K562 (cell line): ENCODE data around the gene ACHE. TPM values are rescaled to one million over a fixed set of nuclear protein-coding genes. Genes with fewer than 3 reads are reported as not detected.

Source experiments
- AFF4 ChIP-seq: sonication (generic); formaldehyde crosslinking; IDR thresholded peaks from 2 replicates; pipeline ENCODE4 v1.8.0; 2023; ENCODE audit warnings: mild to moderate bottlenecking, missing genetic modification reagents
- BDP1 ChIP-seq: IDR thresholded peaks from 3 replicates; pipeline ENCODE4 v1.6.1; 2011; ENCODE audit not compliant: insufficient read length, insufficient read depth
- CEBPG ChIP-seq, 3 experiments: fragments of 200-800 bp in 1 of 3; sonication (Bioruptor generic) in 1 of 3; sonication (generic) in 1 of 3; formaldehyde crosslinking in 1 of 3; IDR thresholded peaks in 2 of 3; conservative IDR thresholded peaks in 1 of 3; 2 replicates each; pipeline versions ENCODE4 v1.6.1 to v1.8.0; 2016 to 2022; ENCODE audit warnings: missing compliant biosample characterization in 2 of 3, missing genetic modification characterization in 2 of 3, mild to moderate bottlenecking in 1 of 3, missing genetic modification reagents in 1 of 3
- EWSR1 ChIP-seq: fragments of 450-650 bp; IDR thresholded peaks from 2 replicates; pipeline ENCODE4 v1.6.1; 2018; ENCODE audit warnings: borderline replicate concordance, mild to moderate bottlenecking, low read depth, moderate library complexity; ENCODE audit not compliant: partially characterized antibody
- FOXJ2 ChIP-seq: fragments of 200-800 bp; sonication (Bioruptor generic); IDR thresholded peaks from 2 replicates; pipeline ENCODE4 v1.6.1; 2016; ENCODE audit warnings: missing genetic modification characterization, missing compliant biosample characterization
- FOXK1 ChIP-seq: sonication (generic); formaldehyde crosslinking; IDR thresholded peaks from 2 replicates; pipeline ENCODE4 v1.8.0; 2022; ENCODE audit warnings: missing genetic modification reagents, mild to moderate bottlenecking, borderline replicate concordance
- HNRNPL ChIP-seq: fragments of 200-400 bp; formaldehyde crosslinking; IDR thresholded peaks from 2 replicates; pipeline ENCODE4 v1.6.1; 2017; ENCODE audit warnings: low read depth, mild to moderate bottlenecking, low read length
- HNRNPLL ChIP-seq: fragments of 200-400 bp; formaldehyde crosslinking; IDR thresholded peaks from 2 replicates; pipeline ENCODE4 v1.6.1; 2017; ENCODE audit warnings: low read length, low read depth, mild to moderate bottlenecking; ENCODE audit not compliant: poor library complexity, severe bottlenecking
- HNRNPUL1 ChIP-seq: fragments of 200-400 bp; formaldehyde crosslinking; IDR thresholded peaks from 2 replicates; pipeline ENCODE4 v1.6.1; 2017; ENCODE audit warnings: low read length
- HSF4 ChIP-seq: fragments of 250-450 bp; sonication (Bioruptor Pico); IDR thresholded peaks from 2 replicates; pipeline ENCODE4 v2.1.2; 2022; ENCODE audit warnings: mild to moderate bottlenecking, moderate library complexity, borderline replicate concordance
- MTA1 ChIP-seq: fragments of 450-650 bp; IDR thresholded peaks from 2 replicates; pipeline ENCODE4 v1.6.1; 2017; ENCODE audit warnings: borderline replicate concordance
- STAT5B ChIP-seq: fragments of 250-450 bp; sonication (Bioruptor Pico); IDR thresholded peaks from 2 replicates; pipeline ENCODE4 v1.8.0; 2021; ENCODE audit warnings: mild to moderate bottlenecking, inconsistent platforms
- TSC22D4 ChIP-seq: fragments of 450-650 bp; IDR thresholded peaks from 2 replicates; pipeline ENCODE4 v1.6.1; 2016; ENCODE audit warnings: missing genetic modification characterization, missing biosample characterization, control low read depth
- TSHZ1 ChIP-seq: fragments of 250-450 bp; sonication (Bioruptor Pico); IDR thresholded peaks from 2 replicates; pipeline ENCODE4 v1.4.0; 2020; ENCODE audit warnings: mild to moderate bottlenecking, moderate library complexity
- ZEB2 ChIP-seq: fragments of 450-650 bp; IDR thresholded peaks from 2 replicates; pipeline ENCODE4 v1.6.1; 2016
- ZFP1 ChIP-seq: fragments of 450-650 bp; formaldehyde crosslinking; IDR thresholded peaks from 2 replicates; pipeline ENCODE4 v1.4.0; 2020; ENCODE audit warnings: mild to moderate bottlenecking, mixed read lengths
- ZNF165 ChIP-seq: fragments of 250-450 bp; sonication (Bioruptor Pico); IDR thresholded peaks from 2 replicates; pipeline ENCODE4 v1.4.0; 2020; ENCODE audit warnings: borderline replicate concordance
- ZNF695 ChIP-seq: fragments of 450-650 bp; formaldehyde crosslinking; IDR thresholded peaks from 2 replicates; pipeline ENCODE4 v1.4.0; 2020; ENCODE audit warnings: mild to moderate bottlenecking, moderate library complexity
- ZNF77 ChIP-seq: fragments of 250-450 bp; sonication (Bioruptor Pico); IDR thresholded peaks from 2 replicates; pipeline ENCODE4 v1.5.0; 2020
- polyA plus RNA-seq, 8 experiments: library from polyadenylated mRNA; depleted of rRNA in 4 of 8; stranded (reverse) in 5 of 8; unstranded in 3 of 8; fragments of >200 nt; fragmentation: Nextera tagmentation in 2 of 8; fragmentation: Illumina TruSeq in 1 of 8; extraction: Ambion mirVana in 2 of 8; extraction: Trizol in 1 of 8; gene quantifications; 2 replicates each; pipeline versions ENCODE4 v1.2.1 to v1.2.3, GENCODE V29; 2011 to 2014; ENCODE audit warnings: inconsistent platforms in 1 of 8, missing spikeins in 1 of 8
- total RNA-seq, 7 experiments: library from RNA; depleted of rRNA in 6 of 7; stranded (reverse); fragments of >200 nt in 6 of 7; fragmentation: Illumina TruSeq in 2 of 7; extraction: Trizol in 2 of 7; gene quantifications; 2 replicates each; pipeline versions ENCODE4 v1.2.1 to v1.2.3, GENCODE V29; 2011 to 2021; ENCODE audit warnings: low replicate concordance in 1 of 7
- TF ChIP-seq, protein P1 (sequence below): fragments of 450-650 bp; IDR thresholded peaks from 2 replicates; pipeline ENCODE4 v1.6.1; 2016; ENCODE audit warnings: antibody characterized with exemption

The ACHE gene
- total and polyA plus RNA-seq, 9 of the 15 experiments (the other 6 are each of a cell fraction or from before 2014, with no cell fraction given): 0.04 to 8.8 (median 1.9) TPM

- TF ChIP-seq TSHZ1 (CRISPR knock-in tag) (no peak), HNRNPLL (no peak), ZNF165 (CRISPR knock-in tag) (no peak), HNRNPUL1 (no peak), CEBPG (CRISPR knock-in tag; IDR thresholded peaks at IDR 0.05) (no peak), CEBPG (tag; conservative IDR thresholded peaks at IDR 0.05 in 1 of 2, IDR thresholded peaks at IDR 0.05 in 1 of 2) (no peak), ZEB2 (no peak), TSC22D4 (tag) (no peak), ZNF77 (CRISPR knock-in tag) (no peak), ZFP1 (CRISPR knock-in tag) (no peak), HSF4 (CRISPR knock-in tag) (no peak), EWSR1 (no peak), ZNF695 (CRISPR knock-in tag) (no peak), FOXJ2 (tag) (no peak), AFF4 (CRISPR knock-in tag) (peak; percentile 70; the same call in 1 of the 2 replicates), HNRNPL (no peak), STAT5B (CRISPR knock-in tag) (no peak), FOXK1 (CRISPR knock-in tag) (no peak), BDP1 (no peak), MTA1 (peak; percentile 88)
- TF ChIP-seq, protein P1, sequence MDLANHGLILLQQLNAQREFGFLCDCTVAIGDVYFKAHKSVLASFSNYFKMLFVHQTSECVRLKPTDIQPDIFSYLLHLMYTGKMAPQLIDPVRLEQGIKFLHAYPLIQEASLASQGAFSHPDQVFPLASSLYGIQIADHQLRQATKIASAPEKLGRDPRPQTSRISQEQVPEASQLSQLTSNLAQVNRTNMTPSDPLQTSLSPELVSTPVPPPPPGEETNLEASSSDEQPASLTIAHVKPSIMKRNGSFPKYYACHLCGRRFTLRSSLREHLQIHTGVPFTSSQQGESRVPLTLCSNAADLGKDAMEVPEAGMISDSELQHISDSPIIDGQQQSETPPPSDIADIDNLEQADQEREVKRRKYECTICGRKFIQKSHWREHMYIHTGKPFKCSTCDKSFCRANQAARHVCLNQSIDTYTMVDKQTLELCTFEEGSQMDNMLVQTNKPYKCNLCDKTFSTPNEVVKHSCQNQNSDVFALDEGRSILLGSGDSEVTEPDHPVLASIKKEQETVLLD: peak; percentile 39; the same call in 1 of the 2 replicates
Observed at GRCh38 chr7:100867040-100867775, 28.5 kb downstream of the ACHE start, which contains the start of gene TRIP6 (continued).
